Progenitor cell of endocrine pancreas (in vitro differentiated cells): ENCODE measurements around the gene PCDHGC3. TPM values are rescaled to one million over a fixed set of nuclear protein-coding genes. Genes with fewer than 3 reads are reported as not detected.
A peak's percentile ranks its signal among the peaks of the same experiment; 100 is the strongest.

ENCODE experiments used
- DNase-seq: peaks from one replicate; pipeline ENCODE4 v3.0.0; 2021; ENCODE audit warnings: low spot score; ENCODE audit not compliant: unreplicated experiment
- H3K27ac Mint-ChIP-seq: 2 replicates; pipeline ENCODE4 v1.8.0; 2021; ENCODE audit warnings: mild to moderate bottlenecking, moderate library complexity, mixed read lengths
- H3K27me3 Mint-ChIP-seq: 2 replicates; pipeline ENCODE4 v1.8.0; 2021; ENCODE audit warnings: mixed read lengths
- H3K36me3 Mint-ChIP-seq: 2 replicates; pipeline ENCODE4 v1.8.0; 2022; ENCODE audit warnings: mixed read lengths; ENCODE audit not compliant: insufficient read depth
- H3K4me1 Mint-ChIP-seq: 2 replicates; pipeline ENCODE4 v1.8.0; 2021; ENCODE audit warnings: low read depth, mixed read lengths
- H3K4me3 Mint-ChIP-seq: 2 replicates; pipeline ENCODE4 v1.8.0; 2021; ENCODE audit warnings: low read depth, mild to moderate bottlenecking, moderate library complexity, mixed read lengths
- H3K9me3 Mint-ChIP-seq: 2 replicates; pipeline ENCODE4 v1.8.0; 2021; ENCODE audit warnings: low read depth, mixed read lengths
- total RNA-seq: library from RNA; stranded (reverse); gene quantifications from 2 replicates; pipeline ENCODE4 v1.2.1, GENCODE V29; 2021
- TF ChIP-seq, protein P1 (sequence below): fragments of 200-600 bp; sonication (generic); IDR thresholded peaks from one replicate; pipeline ENCODE4 v1.5.0; 2021; ENCODE audit warnings: antibody characterized with exemption, mild to moderate bottlenecking; ENCODE audit not compliant: unreplicated experiment

Gene PCDHGC3
- total RNA-seq, 1 donor from 2014 or later, result 29.7 TPM

DNA sequence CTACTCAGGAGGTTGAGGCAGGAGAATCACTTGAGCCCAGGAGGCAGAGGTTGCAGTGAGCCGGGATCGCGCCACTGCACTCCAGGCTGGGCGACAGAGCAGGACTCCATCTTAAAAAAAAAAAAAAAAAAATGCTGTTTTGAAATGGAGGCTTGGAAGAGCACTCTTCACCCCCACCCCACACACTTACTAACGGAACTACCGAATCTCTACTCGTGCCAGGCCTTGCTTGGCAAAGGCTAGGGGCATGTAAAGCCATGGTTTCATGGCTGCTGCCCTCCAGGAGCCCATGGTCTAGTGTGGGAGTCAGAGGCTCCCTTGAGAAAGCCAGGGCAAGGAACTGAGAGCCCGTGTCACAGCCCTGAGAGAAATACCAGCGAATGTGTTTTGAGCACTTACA lies 34.4 kb downstream of the PCDHGC3 start:
- Mint-ChIP-seq H3K9me3 (no peaks in the 10 kb centered on the region), H3K27ac (no peak overlapping the region), H3K36me3 (peaks cover 8% of the 10 kb centered on the region), H3K27me3 (no peaks in the 10 kb centered on the region), H3K4me1 (peaks cover 16% of the 10 kb centered on the region), H3K4me3 (no peak overlapping the region)
- no peak for DNase-seq
- TF ChIP-seq, protein P1, sequence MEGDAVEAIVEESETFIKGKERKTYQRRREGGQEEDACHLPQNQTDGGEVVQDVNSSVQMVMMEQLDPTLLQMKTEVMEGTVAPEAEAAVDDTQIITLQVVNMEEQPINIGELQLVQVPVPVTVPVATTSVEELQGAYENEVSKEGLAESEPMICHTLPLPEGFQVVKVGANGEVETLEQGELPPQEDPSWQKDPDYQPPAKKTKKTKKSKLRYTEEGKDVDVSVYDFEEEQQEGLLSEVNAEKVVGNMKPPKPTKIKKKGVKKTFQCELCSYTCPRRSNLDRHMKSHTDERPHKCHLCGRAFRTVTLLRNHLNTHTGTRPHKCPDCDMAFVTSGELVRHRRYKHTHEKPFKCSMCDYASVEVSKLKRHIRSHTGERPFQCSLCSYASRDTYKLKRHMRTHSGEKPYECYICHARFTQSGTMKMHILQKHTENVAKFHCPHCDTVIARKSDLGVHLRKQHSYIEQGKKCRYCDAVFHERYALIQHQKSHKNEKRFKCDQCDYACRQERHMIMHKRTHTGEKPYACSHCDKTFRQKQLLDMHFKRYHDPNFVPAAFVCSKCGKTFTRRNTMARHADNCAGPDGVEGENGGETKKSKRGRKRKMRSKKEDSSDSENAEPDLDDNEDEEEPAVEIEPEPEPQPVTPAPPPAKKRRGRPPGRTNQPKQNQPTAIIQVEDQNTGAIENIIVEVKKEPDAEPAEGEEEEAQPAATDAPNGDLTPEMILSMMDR, result no peak

DNA sequence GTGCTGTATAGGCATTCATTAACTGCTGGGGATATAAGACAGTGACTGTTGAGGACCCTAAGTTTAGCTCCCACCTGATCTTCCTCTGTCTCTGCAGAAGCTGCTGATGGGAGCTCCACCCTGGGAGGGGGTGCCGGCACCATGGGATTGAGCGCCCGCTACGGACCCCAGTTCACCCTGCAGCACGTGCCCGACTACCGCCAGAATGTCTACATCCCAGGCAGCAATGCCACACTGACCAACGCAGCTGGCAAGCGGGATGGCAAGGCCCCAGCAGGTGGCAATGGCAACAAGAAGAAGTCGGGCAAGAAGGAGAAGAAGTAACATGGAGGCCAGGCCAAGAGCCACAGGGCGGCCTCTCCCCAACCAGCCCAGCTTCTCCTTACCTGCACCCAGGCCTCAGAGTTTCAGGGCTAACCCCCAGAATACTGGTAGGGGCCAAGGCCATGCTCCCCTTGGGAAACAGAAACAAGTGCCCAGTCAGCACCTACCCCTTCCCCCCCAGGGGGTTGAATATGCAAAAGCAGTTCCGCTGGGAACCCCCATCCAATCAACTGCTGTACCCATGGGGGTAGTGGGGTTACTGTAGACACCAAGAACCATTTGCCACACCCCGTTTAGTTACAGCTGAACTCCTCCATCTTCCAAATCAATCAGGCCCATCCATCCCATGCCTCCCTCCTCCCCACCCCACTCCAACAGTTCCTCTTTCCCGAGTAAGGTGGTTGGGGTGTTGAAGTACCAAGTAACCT lies 35.3 kb downstream of the PCDHGC3 start:
- TF ChIP-seq, protein P1, result no peak
- H3K27me3 Mint-ChIP-seq, result no peaks in the 10 kb centered on the region
- peaks cover 16% of the 10 kb centered on the region for H3K4me1 Mint-ChIP-seq
- no peak for DNase-seq
- H3K9me3 Mint-ChIP-seq, result no peaks in the 10 kb centered on the region
- no peak overlapping the region for H3K27ac Mint-ChIP-seq
- no peak overlapping the region for H3K4me3 Mint-ChIP-seq
- H3K36me3 Mint-ChIP-seq, result peaks cover 8% of the 10 kb centered on the region

DNA sequence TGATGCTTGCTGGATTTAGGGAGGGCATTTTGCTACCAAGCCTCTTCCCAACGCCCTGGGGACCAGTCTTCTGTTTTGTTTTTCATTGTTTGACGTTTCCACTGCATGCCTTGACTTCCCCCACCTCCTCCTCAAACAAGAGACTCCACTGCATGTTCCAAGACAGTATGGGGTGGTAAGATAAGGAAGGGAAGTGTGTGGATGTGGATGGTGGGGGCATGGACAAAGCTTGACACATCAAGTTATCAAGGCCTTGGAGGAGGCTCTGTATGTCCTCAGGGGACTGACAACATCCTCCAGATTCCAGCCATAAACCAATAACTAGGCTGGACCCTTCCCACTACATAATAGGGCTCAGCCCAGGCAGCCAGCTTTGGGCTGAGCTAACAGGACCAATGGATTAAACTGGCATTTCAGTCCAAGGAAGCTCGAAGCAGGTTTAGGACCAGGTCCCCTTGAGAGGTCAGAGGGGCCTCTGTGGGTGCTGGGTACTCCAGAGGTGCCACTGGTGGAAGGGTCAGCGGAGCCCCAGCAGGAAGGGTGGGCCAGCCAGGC lies 36.1 kb downstream of the PCDHGC3 start:
- no peaks in the 10 kb centered on the region for H3K27me3 Mint-ChIP-seq
- no peak for DNase-seq
- H3K4me3 Mint-ChIP-seq, result no peak overlapping the region
- TF ChIP-seq, protein P1, result no peak
- no peak overlapping the region for H3K27ac Mint-ChIP-seq
- H3K9me3 Mint-ChIP-seq, result no peaks in the 10 kb centered on the region
- H3K36me3 Mint-ChIP-seq, result peaks cover 11% of the 10 kb centered on the region
- peaks cover 16% of the 10 kb centered on the region for H3K4me1 Mint-ChIP-seq

- Mint-ChIP-seq H3K36me3 (peaks cover 11% of the 10 kb centered on the region), H3K4me1 (peaks cover 16% of the 10 kb centered on the region), H3K27me3 (no peaks in the 10 kb centered on the region), H3K27ac (peak overlapping the region; percentile 88), H3K9me3 (no peaks in the 10 kb centered on the region), H3K4me3 (peak overlapping the region; percentile 93)
- peak; percentile 87 for DNase-seq
- TF ChIP-seq, protein P1, result peak; percentile 94
Measured at GRCh38 chr5:141512390-141512910, 36.7 kb downstream of the PCDHGC3 start.

DNA sequence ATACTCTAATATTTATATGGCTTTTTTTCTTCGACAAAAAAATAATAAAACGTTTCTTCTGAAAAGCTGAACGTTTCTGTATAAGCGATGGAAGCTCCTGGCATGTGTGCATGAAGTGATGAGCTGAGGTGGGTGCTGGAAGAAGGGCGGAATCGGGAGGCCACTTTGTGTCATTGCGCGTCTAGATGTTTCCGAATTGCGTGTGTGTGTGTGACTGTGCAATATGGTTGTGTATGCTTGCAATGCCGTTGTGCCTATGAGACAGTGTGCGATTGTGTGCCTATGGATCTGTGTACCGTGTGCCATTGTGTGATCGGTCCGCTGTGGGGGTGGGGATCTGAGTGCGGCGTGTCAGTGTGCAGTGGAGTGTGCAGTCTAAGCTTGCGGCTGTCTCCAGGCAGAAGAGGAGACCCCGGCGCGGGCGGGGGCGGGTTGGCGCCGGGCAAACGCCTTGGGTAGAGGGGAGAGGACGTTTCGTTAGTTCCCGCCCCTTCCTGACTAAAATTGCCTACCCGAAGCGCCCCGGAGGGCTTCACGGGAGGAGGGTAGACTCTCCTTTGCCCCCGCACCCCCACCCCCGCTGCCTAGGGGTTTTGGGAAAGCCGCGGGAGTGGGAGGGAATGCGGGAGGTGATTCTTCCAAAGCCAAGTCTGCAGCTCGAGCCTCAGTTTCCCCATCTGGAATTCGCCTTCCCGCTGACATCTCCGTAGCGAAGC lies 37.3 kb downstream of the PCDHGC3 start:
- H3K4me1 Mint-ChIP-seq, result peaks cover 16% of the 10 kb centered on the region
- TF ChIP-seq, protein P1, result no peak
- peak overlapping the region; percentile 93 for H3K4me3 Mint-ChIP-seq
- H3K27me3 Mint-ChIP-seq, result no peaks in the 10 kb centered on the region
- no peak for DNase-seq
- peak overlapping the region; percentile 88 for H3K27ac Mint-ChIP-seq
- H3K9me3 Mint-ChIP-seq, result no peaks in the 10 kb centered on the region
- peaks cover 13% of the 10 kb centered on the region for H3K36me3 Mint-ChIP-seq
